NCI-H82 treated with DMSO at 0.1 percent for 48 hours (cell line): ENCODE results near the gene NME3.
"Not testable (repeated sequence)": the region's sequence is repeated elsewhere in the genome, so short reads cannot be mapped to it uniquely, and the experiment has no call there.

Experiments
- DNase-seq: peaks from one replicate; lab custom pipeline; 2025; ENCODE audit not compliant: unreplicated experiment; lab: John Stamatoyannopoulos, UW

Gene NME3

DNA sequence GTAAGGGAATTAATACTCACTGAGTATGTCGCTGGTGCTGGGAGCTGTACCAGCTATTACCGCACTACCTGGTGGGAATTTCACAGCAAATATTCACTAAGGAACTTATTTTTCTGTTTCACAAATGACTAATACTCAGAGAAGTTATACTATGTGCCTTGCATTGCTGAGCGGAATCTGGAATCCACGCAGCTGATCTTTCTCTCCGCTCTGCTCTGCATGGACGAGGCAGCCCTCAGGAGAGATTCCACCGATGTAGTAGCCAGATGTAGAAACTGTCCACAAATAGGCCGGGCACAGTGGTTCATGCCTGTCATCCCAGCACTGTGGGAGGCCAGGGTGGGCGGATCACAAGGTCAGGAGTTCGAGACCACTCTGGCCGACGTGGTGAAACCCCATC, 17.1 kb downstream of the NME3 start:
- no peak for DNase-seq

DNA sequence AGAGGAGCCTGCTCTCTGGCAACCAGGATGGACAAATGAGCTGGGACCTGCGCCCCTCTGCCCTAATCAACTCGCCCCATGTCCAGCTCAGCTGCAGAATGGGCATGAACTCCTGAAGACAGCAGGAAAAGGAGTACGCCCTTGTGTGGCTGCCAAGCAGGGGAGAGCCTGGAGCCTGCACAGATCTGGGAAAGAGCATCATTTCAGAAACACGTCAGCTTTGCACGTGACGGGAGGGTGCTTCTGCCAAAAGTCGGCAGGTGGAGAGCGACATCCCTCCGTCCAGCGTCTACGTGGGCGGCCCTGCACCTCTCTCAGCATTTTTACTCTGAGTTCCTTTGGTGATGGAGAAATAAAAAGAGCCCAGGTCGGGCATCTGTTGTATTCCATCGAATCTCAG, 18.5 kb downstream of the NME3 start:
- DNase-seq, result no peak

DNA sequence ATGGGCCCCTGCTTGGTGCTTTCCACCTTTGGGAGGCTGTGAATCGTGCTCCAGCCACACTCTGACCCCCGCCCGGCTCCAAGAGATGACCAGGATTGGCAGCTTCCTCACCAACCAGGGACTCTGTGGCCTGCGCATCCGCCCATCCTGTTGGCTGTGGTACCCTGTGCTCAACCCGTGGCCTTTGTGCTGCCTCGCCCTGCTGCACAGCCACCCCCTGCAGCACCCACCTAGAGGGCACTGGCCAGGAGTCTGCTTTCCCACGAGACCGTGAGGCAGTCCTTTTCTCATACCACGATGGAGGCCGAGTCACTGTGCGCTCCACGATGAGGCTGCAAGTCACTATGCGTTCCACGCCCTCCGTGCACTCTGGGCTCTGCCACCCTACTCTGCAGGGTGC, 19.4 kb downstream of the NME3 start:
- no peak for DNase-seq

DNA sequence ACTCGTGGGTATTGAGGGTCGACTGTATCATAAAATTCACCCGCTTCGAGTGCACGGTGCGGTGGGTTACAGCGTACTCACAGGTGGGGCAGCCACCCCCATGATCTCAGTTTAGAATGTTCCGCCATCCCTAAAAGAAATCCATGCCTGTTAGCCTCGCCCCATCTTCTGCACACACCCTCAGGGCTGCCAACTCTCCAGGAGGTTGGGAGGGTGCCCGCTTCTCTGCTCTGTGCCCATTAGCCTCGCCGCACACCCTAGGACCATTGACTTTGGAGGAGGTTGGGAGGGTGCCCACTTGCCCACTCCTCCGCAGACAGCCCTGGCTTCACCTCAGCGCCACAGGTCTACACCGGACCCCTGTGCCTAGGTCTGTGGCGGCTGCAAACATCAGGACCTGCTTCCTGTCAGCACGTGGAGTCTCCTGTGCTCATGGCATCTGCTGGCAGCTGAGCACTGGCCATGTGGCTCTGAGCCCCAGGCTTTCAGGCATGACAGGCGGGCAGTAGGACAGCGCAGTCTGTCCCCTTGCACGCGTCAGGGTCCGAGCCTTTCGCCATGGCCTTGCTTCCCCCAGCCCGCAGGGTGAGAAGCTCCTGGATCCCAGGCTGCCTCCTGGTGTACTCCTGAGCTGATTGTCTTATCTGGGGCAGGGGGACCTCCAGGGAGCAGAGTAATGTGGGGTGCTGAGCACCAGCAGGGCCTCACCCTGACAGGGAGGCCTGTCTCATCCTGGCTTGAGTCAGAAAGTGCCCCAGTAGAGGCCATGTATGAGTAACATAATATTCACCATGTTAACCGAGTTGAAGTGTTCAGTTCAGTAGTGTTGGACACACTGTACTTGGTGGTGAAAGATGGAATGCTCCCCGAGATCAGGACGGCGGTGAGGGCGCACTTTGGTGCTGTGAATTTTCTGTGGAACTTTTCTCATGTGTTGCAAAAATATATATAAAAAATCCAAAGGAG, 21.9 kb downstream of the NME3 start:
- no peak for DNase-seq

DNA sequence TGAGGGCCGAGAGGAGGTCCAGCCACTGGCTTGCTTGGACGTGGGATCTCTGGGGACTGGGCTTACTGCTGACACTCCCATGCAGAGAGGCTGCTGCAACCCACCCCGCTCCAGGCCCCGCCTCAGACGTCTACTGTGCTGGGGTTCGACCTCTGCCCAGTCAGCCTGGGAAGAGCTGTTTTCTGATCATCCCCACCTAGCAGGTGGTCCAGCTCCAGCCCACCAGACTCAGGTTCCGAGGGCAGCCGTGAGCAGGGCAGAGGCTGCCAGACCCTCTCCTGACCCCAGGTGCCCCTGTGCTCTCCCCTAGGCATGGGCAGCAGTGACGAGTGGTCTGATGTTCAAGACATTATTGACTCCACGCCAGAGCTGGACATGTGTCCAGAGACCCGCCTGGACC, 23.4 kb downstream of the NME3 start:
- DNase-seq, result no peak

DNA sequence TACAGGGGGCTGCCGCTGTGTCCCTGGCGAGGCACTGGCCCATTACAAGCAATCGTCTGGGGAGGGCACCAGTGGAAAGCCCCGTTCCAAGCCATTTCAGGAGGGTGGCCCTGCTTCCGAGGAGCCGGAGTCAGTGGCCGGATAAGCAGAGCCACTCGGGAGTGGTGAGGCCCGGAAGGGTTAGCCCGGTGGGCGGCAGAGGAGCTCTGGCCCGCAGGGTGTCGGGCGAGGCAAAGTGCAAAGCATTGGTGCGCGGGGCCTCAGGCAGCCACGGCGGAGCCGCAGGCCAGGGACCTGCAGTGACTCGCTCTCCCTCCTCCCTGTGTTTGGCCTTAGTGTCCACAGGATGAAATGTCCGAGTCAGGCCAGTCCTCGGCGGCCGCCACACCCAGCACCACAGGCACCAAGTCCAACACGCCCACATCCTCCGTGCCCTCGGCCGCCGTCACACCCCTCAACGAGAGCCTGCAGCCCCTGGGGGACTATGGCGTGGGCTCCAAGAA, 24.6 kb downstream of the NME3 start:
- no peak for DNase-seq

DNA sequence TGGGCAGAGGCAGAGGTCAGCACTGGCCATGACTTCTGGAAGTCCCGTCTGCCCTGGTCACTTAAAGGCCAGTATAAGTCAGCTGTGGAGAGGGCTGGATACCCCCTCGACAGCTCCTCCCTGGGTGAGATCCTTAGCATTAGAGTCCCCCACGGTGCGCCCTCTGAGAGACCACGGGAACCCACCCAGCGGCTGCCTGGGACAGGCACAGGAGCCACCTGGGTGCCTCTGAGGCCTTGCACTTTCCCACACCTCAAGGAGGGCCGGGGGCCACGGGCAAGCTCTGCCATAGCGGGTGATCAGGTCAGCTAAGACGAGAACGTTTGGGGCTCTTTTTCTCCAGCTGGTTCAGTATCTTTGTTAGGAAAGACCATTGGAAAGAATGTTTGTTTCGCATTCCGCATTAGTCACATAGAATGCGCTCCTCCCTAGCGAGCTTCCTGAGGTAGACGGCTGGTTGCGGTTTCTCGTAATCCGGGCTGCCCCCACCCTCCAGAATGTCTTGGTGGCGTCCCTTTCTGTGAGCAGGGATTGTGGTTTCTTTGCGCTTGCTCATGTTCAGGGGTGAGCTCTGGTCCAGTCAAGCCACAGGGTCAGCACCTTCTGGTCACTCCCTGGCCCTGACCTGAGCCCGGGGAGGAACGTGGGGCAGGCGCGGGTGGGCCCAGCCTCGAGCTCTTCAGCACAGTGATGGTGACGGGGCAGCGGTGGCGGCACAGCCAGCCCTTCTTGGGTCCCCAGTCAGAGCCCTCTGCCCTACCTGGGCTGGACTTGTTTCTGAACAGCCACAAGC, 25.2 kb downstream of the NME3 start:
- no peak for DNase-seq

DNA sequence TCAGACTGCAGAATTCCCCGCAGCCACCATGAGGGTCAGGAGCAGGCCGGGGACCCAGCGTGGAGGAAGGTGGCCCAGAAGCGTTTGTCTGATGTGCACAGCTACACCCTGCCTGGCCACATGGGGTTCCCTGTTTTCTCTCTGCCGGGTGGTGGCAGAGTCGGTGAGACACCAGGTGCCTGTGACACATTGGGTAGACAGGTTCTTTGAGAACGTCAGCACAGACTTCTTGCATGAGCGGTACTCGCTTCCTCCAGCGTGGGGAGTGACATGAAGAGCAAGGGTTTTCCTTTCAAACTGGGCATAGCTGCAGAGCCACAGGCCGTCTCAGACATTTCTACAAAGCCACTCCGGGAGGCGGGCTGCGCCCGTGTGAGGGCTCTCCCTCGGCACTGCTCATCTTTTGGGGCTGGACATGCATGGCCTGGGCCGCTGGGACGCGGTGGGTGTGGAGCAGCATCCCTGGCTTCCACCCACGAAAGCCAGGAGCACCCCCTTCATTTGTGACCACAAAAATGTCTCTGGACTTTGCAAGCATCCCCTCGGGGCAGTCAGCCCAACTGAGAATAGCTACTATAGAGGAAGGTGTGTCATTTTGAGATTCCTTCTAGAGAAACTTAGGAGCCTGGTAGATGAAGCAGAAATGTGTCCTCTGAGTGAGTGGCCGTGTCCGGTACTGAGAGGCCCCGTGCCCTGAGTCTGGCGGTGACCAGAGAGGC, 26.0 kb downstream of the NME3 start:
- DNase-seq, result no peak

DNA sequence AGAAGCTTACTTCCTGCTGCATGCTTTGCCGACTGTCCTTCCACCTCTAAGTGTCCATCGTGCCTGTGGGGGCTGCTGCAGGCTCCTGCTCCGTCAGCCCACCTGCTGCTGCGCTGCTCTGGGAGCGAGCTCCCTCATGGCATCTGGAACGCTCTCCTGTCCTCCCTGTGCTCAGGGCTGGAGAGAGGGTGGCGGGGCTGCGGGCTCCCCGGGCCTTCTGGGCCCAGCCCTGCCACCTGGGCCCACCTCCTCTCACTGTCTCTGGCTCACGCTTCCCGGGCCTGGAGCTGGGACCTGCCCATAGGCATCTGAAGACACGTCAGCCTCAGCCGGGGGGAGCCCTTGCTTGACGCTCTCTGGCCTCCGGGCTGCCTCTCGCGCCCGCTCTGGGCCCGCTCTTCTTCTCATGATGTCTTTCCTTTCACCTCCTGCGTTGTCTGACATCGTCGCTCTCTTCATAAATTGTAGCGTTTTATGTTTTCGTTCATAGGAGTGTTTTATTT, 27.0 kb downstream of the NME3 start:
- no peak for DNase-seq

DNA sequence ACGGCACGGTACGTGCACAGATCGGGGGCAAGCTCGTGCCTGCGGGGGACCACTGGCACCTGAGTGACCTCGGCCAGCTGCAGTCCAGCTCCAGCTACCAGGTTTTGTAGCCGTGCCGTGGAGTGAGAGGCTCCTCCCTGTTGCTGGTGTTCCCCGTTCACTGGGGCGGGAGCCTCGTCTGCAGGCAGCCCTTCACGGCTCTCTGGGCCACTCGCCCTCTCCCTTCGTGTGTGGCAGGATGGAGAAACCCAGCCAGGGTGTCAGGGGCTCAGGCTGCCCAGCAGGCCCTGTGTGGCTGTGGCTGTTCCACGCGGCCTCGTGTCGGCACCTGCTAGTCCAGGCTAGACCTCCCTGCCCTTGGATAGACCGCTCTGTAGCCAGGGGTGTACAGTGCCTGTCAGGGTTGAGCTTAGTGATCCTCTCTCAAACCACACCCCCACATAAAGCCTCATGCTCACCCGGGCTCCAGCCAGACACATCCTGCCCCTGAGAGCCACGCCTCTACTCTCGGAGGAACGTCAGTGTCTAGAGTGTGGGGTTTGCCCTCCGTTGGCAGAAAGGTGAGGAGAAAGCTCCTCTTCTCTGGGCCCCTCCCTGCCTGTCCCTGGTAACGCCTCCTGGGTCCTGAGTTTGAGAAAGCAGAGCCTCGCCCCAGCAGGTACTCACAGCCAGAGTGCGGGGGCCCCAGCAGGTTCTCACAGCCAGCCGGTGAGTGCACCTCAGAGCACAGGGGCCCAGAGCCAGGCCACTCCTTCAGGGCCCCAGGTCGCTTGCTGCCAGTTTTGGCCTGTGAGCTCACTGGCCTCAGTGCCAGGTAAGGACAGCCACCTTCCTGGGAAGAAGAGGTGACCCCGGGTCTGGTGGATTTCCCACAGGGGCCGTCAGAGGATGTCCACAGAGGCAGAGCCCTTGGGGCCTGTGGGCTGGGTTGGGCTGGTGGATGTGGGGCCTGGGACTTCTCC, 27.7 kb downstream of the NME3 start:
- no peak for DNase-seq

DNA sequence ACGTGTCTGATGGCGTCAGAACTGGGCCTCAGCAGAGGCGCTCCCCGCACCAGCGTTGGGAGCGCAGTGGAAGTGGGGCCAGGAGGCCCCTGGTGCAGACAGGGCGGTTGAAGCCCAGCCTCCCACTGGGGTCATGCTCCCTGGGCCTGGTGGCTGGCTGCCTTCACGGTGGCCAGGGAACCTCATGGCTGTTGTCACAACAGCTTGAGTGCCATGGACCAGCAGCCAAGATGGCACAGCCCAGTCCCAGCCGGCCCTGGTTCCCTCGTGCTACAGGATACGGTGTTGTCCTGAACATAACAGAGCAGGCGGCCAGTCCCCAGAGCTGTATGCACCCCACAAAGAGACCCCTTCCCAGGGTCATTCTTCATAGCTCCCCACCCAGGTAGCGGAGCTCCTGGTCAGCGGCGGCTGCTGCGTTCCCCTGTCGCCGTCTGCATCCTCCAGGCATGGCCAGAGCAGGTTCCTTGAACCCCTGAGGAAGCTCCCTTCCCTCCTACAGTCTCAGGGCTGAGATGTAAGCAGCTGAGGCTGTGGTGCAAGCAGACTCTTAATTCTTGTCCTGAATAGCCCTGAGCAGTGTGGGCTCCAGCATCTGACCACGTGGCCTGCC, 29.7 kb downstream of the NME3 start:
- DNase-seq, result no peak

DNA sequence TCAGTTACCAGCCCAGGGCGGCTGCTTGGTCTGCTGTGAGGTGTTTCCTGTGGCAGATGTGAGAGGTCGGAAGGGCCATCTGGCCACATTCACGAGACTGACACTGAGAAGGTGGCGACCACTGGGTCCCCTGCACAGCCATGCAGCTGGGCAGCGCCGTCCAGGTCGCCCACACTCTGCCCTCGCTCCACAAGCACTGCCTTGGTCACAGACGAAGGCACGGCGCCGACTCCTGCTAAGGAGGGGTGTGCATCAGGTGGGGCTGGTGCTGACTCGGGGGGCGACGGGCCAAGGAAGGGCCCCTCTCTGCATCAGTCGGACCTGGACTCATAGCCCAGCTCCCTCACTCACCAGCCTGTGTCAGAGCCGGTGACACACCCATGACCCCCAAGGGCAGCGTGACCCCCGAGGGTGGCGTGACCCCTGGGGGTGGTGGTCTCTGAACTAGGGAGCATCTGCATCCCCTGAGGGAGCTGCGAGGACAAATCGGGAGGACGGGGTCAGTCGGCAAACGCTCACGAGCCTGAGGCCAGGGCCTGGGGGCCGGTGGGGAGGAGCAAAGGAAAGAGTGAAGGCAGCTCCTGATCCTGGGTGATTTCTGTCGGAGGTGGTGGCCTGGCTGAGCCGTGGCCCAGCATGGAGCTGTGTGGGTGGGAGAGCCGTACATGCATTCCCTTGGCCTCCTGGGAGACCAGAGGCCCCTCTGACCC, 30.4 kb downstream of the NME3 start:
- no peak for DNase-seq

DNA sequence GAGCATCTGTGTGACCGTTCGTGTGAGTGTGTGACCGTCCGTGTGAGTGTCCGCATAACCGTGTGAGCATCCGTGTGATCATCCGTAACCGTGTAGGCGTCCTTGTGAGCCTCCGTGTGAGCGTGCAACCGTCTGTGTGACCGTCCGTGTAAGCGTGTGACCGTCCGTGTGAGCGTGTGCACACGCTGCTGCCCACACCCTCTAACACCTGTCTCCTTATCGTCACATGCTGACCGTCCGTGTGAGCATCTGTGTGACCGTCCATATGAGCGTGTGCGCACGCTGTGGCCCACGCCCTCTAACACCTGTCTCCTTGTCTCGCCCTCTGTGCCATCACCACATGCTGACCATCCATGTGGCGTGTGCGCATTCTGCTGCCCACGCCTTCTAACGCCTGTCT, 31.1 kb downstream of the NME3 start:
- DNase-seq, result no peak

DNA sequence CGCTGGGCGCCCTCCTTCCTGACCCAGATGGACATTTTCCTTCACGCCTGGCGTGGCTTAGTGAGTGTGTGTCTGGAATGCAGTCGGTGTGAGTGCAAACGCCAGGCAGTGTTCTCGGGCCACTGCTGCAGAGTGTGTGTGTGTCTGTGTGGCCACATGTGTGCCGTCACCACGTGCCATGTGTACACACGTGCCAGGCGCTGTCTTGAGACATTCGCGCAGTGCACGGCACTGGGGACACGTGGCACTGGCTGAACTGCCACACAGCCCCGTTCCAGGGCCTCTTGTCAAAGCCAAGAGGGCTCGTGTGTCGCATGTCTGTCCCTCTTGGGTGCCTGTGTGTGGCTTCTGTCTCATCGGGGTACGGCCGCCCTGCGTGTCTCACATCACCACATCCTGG, 36.5 kb downstream of the NME3 start:
- no peak for DNase-seq

DNA sequence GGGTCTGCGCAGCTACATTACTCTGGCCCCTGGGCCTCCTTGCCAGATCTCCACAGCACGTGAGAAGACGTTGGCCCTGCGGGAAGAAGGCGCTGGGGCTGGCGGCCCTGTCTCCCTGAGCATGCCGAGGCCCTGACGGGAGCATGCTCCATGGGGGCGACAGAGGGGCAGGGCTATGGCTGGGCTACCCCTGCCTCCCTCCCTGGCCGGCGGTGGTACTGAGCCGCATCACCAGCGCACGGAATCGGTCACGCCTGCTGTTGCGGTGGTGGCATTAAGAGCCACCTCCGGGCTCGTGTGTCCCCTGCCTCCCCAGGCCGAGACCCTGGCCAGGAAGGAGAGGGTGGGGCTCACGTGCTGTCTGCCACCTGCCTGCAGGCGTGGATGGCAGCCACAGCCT, 37.2 kb downstream of the NME3 start:
- DNase-seq, result no peak

DNA sequence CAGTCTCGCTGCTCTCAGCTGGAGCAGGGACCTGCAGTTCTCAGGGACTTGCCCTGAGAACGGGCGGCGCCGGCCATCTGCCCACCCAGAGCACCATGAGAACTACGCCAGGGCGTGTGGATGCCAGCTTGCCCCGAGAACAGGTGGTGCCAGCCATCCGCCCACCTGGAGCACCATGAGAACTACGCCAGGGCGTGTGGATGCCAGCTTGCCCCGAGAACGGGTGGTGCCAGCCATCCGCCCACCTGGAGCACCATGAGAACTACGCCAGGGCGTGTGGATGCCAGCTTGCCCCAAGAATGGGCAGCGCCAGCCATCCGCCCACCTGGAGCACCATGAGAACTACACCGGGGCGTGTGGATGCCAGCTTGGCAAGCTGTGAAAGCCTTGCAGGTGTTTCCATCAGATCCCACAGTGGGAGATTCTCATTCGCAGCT, 38.8 kb downstream of the NME3 start:
- not testable (repeated sequence) for DNase-seq

DNA sequence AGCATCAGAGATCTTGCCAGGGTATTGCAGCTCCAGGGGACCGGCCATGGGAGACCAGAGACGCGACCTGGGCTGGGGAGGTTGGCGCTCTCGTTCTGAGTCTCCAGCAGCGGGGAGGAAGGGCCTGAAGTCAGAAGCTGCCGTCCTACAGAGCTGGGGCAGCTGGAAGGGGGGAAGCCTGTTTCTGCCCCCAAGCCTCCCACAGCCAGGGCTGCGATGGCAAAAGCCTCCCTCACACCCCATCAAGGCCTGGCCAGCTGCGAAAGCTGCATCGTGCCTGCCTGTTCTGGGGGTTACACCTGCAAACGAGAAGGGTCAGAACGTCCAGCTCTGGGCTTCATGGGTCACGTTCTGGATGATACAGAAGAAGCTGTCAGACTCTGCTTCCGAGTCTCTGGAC, 39.3 kb downstream of the NME3 start:
- DNase-seq, result no peak

DNA sequence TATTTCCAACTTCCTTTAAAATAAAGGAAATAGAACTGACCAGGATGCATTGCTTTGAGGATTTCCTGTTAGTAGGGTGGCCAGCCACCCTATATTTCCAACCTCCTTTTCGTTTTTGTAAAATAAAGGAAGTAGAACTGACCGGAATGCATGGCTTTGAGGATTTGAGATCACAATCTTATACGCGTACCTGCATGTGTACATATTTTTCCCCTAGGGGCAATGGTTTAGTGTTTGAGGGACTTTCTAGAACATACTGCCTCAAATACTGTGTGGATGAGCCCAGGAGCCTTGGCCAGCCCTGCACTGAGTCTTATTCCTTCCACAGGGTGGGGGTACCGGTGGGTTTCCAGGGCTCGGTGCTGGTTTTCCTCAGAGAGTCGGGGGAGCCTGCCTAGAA, 39.7 kb downstream of the NME3 start:
- DNase-seq, result no peak

DNA sequence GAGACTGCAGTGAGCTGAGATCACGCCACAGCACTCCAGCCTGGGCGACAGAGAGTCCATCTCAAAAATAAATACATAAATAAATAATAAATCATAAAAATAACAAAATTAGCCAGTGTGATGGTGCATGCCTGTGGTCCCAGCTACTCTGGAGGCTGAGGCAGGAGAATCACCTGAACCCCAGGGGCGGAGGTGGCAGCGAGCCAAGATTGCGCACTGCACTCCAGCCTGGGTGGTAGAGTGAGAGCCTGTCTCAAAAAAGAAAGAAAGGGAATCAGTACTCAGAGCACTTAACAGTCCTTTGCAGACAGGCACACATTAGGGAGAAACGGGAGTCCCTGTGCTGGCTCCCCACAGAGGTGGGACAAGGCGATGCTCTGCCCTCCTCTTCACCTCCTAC, 40.3 kb downstream of the NME3 start:
- DNase-seq, result no peak
